LNCAP (cell line): ENCODE measurements around the gene CABP4.

ENCODE experiments used
- CTCF ChIP-seq: fragments of 450-650 bp; IDR thresholded peaks from 2 replicates; pipeline ENCODE4 v1.5.1; 2017; ENCODE audit warnings: mild to moderate bottlenecking

CABP4 gene

GRCh38 chr11:67436459-67437081 is 18.6 kb upstream of the CABP4 start:
- no peak for TF ChIP-seq CTCF

- TF ChIP-seq CTCF, result no peak
Observed at GRCh38 chr11:67437082-67437808, 17.9 kb upstream of the CABP4 start, which contains the start of gene PTPRCAP. Gene PTPRCAP (minus strand): TSS chr11:67437682. CDS start chr11:67437619, 63 bp downstream.

- no peak for TF ChIP-seq CTCF
Observed at GRCh38 chr11:67437809-67438157, 17.4 kb upstream of the CABP4 start.

GRCh38 chr11:67438158-67438902 is 16.8 kb upstream of the CABP4 start:
- no peak for TF ChIP-seq CTCF

GRCh38 chr11:67439321-67440228 is 15.6 kb upstream of the CABP4 start:
- 0 out of 2 replicates have a peak, but pooled peaks have one; percentile 28 for TF ChIP-seq CTCF

- TF ChIP-seq CTCF, result no peak
Observed at GRCh38 chr11:67440229-67441097, 14.7 kb upstream of the CABP4 start.
